Endothelial cell of umbilical vein (primary cell): ENCODE measurements around the gene HS3ST3A1. TPM values are rescaled to one million over a fixed set of nuclear protein-coding genes. Genes with fewer than 3 reads are reported as not detected.

ENCODE experiments used
- BruUV-seq: library from RNA; stranded (reverse); fragments of 400-500 nt; replicated peaks from 2 replicates; lab custom pipeline; 2021; lab: Mats Ljungman, UMichigan
- CTCF ChIA-PET: fragments of 300-600, 350-600 bp; sonication (Branson Sonifier 250); formaldehyde crosslinking; loops from one replicate; lab custom pipeline; 2021; ENCODE audit warnings: antibody characterized with exemption, inconsistent platforms; lab: Charles Lee
- POLR2A ChIA-PET: fragments of 300-600, 350-600 bp; sonication (Branson Sonifier 250); formaldehyde crosslinking; loops from one replicate; lab custom pipeline; 2021; ENCODE audit warnings: antibody characterized with exemption, inconsistent platforms; lab: Charles Lee
- DNase-seq: peaks from one replicate; pipeline ENCODE4 v3.0.0-alpha.2; 2011; ENCODE audit warnings: low read depth, low spot score
- FAIRE-seq: peaks from 2 replicates; lab custom pipeline; 2011; peaks lifted over from hg19 to GRCh38; lab: Jason Lieb, UNC
- H2AFZ ChIP-seq: 2 replicates; pipeline ENCODE4 v1.6.0; 2012; ENCODE audit warnings: low read depth, low read length, control low read depth, inconsistent platforms
- H3K27ac ChIP-seq: 2 replicates; pipeline ENCODE4 v1.5.1; 2011; ENCODE audit warnings: low read depth, mild to moderate bottlenecking, control low read depth, low read length, moderate library complexity; ENCODE audit not compliant: insufficient read depth
- H3K27me3 ChIP-seq, 2 experiments: 2 replicates each; pipeline versions ENCODE4 v1.6.0 to v1.6.1; 2011; ENCODE audit warnings: low read length in 2 of 2, mixed read lengths in 1 of 2; ENCODE audit not compliant: control insufficient read depth in 2 of 2, insufficient read depth in 2 of 2
- H3K36me3 ChIP-seq, 2 experiments: 2 replicates in 1 of 2; 3 replicates in 1 of 2; pipeline ENCODE4 v1.5.1; 2011; ENCODE audit warnings: low read length in 2 of 2, mild to moderate bottlenecking in 1 of 2, moderate library complexity in 1 of 2; ENCODE audit not compliant: control insufficient read depth in 2 of 2, insufficient read depth in 2 of 2; ENCODE audit errors: extremely low read depth in 1 of 2
- H3K4me1 ChIP-seq: 3 replicates; pipeline ENCODE4 v1.5.1; 2011; ENCODE audit warnings: mild to moderate bottlenecking, low read length; ENCODE audit not compliant: control insufficient read depth, insufficient read depth; ENCODE audit errors: extremely low read depth
- H3K4me2 ChIP-seq: 2 replicates; pipeline ENCODE4 v1.6.1; 2011; ENCODE audit warnings: low read length, control low read depth, mixed read lengths; ENCODE audit not compliant: insufficient read depth
- H3K4me3 ChIP-seq, 3 experiments: fragments of 200-600 bp in 1 of 3; sonication (generic), shearing (Covaris generic) in 1 of 3; replicated peaks in 1 of 3; 2 replicates each; pipeline ENCODE4 v1.5.1; 2011 to 2016; ENCODE audit warnings: control low read depth in 3 of 3, low read length in 3 of 3, mild to moderate bottlenecking in 2 of 3, inconsistent platforms in 1 of 3, low read depth in 1 of 3, moderate library complexity in 1 of 3; ENCODE audit not compliant: insufficient read depth in 1 of 3
- H3K79me2 ChIP-seq: 2 replicates; pipeline ENCODE4 v1.6.0; 2012; ENCODE audit warnings: low read length, inconsistent platforms; ENCODE audit not compliant: control insufficient read depth, insufficient read depth
- H3K9ac ChIP-seq: replicated peaks from 2 replicates; pipeline ENCODE3; 2011; ENCODE audit warnings: low read length, control low read depth; ENCODE audit not compliant: insufficient read depth; ENCODE audit errors: extremely low read depth
- H3K9me1 ChIP-seq: replicated peaks from 3 replicates; pipeline ENCODE4 v1.6.0; 2011; ENCODE audit warnings: mild to moderate bottlenecking, low read length; ENCODE audit not compliant: control insufficient read depth, insufficient read depth; ENCODE audit errors: extremely low read depth
- H3K9me3 ChIP-seq: replicated peaks from 2 replicates; pipeline ENCODE4 v1.5.1; 2012; ENCODE audit warnings: low read length, inconsistent platforms; ENCODE audit not compliant: control insufficient read depth, insufficient read depth
- H4K20me1 ChIP-seq: replicated peaks from 2 replicates; pipeline ENCODE3; 2011; ENCODE audit warnings: mild to moderate bottlenecking, low read length; ENCODE audit not compliant: control insufficient read depth, insufficient read depth; ENCODE audit errors: extremely low read depth
- EZH2 ChIP-seq: IDR thresholded peaks from 2 replicates; pipeline ENCODE4 v1.6.1; 2012; ENCODE audit warnings: borderline replicate concordance, low read depth, mild to moderate bottlenecking, moderate library complexity, low read length, inconsistent platforms; ENCODE audit not compliant: severe bottlenecking
- FOS ChIP-seq: IDR thresholded peaks from 2 replicates; pipeline ENCODE4 v1.6.1; 2011; ENCODE audit warnings: mild to moderate bottlenecking, low read length, moderate library complexity, borderline replicate concordance; ENCODE audit not compliant: insufficient read depth
- GATA2 ChIP-seq: IDR thresholded peaks from 2 replicates; pipeline ENCODE4 v1.7.0; 2011; ENCODE audit warnings: low read depth, mild to moderate bottlenecking, moderate library complexity, mixed read lengths, low read length; ENCODE audit not compliant: insufficient read length, insufficient read depth
- JUN ChIP-seq: IDR thresholded peaks from 2 replicates; pipeline ENCODE4 v1.6.1; 2011; ENCODE audit warnings: borderline replicate concordance, low read depth; ENCODE audit not compliant: insufficient read length, insufficient read depth
- MYC ChIP-seq: IDR thresholded peaks from one replicate; pipeline ENCODE4 v1.6.1; 2011; ENCODE audit warnings: mild to moderate bottlenecking, low read depth, low read length
- POLR2A ChIP-seq: IDR thresholded peaks from 2 replicates; pipeline ENCODE4 v1.6.1; 2012; ENCODE audit warnings: low read depth, mild to moderate bottlenecking, control low read depth, low read length
- POLR2AphosphoS5 ChIP-seq: IDR thresholded peaks from 2 replicates; pipeline ENCODE4 v1.6.1; 2012; ENCODE audit warnings: low read depth, mild to moderate bottlenecking, control low read depth, low read length, moderate library complexity; ENCODE audit not compliant: insufficient read depth
- dilution Hi-C: fragments of 300-500 bp; cut with MboI; formaldehyde crosslinking; loops from one replicate; pipeline ENCODE4 v1.15.0; 2019; ENCODE audit warnings: low sequenced_read_pairs; ENCODE audit not compliant: extremely low pct_ligation_motif_present
- intact Hi-C: fragments of 100-400 bp; cut with micrococcal nuclease; formaldehyde crosslinking; loops from one replicate; pipeline ENCODE4 v1.10.0; 2022
- polyA plus RNA-seq, 4 experiments: library from polyadenylated mRNA; depleted of rRNA in 3 of 4; stranded (reverse) in 3 of 4; unstranded in 1 of 4; fragments of >200 nt; gene quantifications; 2 replicates each; pipeline versions ENCODE4 v1.2.1 to v1.2.3, GENCODE V29; 2011 to 2012; ENCODE audit warnings: missing spikeins in 1 of 4
- total RNA-seq: library from RNA; stranded (reverse); gene quantifications from 2 replicates; pipeline ENCODE4 v1.2.3, GENCODE V29; 2021
- TF ChIP-seq, protein P1 (sequence below): IDR thresholded peaks from 2 replicates; pipeline ENCODE4 v1.6.1; 2011; ENCODE audit not compliant: insufficient read depth, insufficient read length
- TF ChIP-seq, protein P2 (sequence below), 2 donors: IDR thresholded peaks; 1 replicate in 1 of 2; 2 replicates in 1 of 2; pipeline ENCODE4 v1.5.1; 2011; ENCODE audit warnings: low read length in 2 of 2, mild to moderate bottlenecking in 2 of 2, moderate library complexity in 2 of 2, control low read depth in 1 of 2, inconsistent platforms in 1 of 2, low read depth in 1 of 2; ENCODE audit not compliant: insufficient read depth in 1 of 2; ENCODE audit errors: extremely low read depth in 1 of 2

HS3ST3A1 gene
- total and polyA plus RNA-seq, 2 donors (not counting 3 experiments of a cell fraction or from before 2014, with no cell fraction given): not detected

DNA sequence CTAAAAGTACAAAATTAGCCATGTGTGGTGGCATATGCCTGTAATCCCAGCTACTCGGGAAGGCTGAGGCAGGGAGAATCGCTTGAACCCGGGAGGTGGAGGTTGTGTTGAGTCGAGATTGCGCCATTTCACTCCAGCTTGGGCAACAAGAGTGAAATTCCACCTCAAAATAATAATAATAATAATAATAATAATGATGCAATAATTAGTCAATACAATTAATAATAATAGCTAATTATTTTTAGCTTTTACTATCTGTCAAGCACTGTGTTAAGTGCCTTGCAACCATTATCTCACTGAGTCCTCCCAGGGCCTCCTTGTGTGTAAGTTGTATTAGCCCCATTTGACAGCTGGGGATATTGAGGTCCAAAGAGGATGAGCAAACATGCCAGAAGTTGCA is 14.3 kb upstream of the HS3ST3A1 start:
- Histone ChIP-seq H3K4me3 (no peak overlapping the region), H3K4me2 (no peak overlapping the region), H3K27ac (no peak overlapping the region), H2AFZ (no peak overlapping the region), H3K79me2 (no peaks in the 10 kb centered on the region), H3K27me3 (no peaks in the 10 kb centered on the region), H4K20me1 (no peaks in the 10 kb centered on the region), H3K4me1 (no peaks in the 10 kb centered on the region), H3K9me3 (no peaks in the 10 kb centered on the region), H3K9ac (no peak overlapping the region), H3K9me1 (no peaks in the 10 kb centered on the region), H3K36me3 (no peaks in the 10 kb centered on the region)
- intact Hi-C loops (no loop called here), dilution Hi-C loops (no loop called here)
- TF ChIP-seq POLR2AphosphoS5 (no peak), POLR2A (no peak)
- DNase-seq: no peak
- no peak for FAIRE-seq
- no TSS peak for BruUV-seq
- CTCF ChIA-PET: no interaction called here
- POLR2A ChIA-PET: no interaction called here

DNA sequence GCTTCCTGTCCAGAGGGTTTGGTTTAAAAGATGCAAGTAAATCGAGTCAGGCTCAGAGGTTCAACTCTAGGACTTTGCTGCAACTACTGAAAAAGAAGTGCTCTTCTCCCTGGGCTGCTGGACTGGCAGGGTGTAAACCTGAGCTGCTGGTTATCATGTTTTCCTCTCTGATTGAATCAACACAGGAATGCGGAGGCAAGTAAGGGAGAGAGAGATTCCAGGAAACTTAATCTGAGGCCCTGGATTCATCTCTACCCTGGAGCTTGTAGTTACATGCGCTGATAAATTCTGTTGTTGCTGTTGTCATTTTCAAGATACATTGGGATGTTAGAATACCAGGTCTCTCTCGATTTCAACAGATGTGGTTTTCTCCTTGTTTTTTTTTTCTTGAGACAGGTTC is 8.2 kb upstream of the HS3ST3A1 start:
- H2AFZ ChIP-seq: no peak overlapping the region
- ChIA-PET CTCF (no interaction called here), POLR2A (no interaction called here)
- H3K4me3 ChIP-seq: no peak overlapping the region
- H3K9ac ChIP-seq: no peak overlapping the region
- H3K4me2 ChIP-seq: no peak overlapping the region
- no peaks in the 10 kb centered on the region for H3K9me1 ChIP-seq
- H3K4me1 ChIP-seq: no peaks in the 10 kb centered on the region
- no peak for DNase-seq
- intact Hi-C loops: no loop called here
- no TSS peak for BruUV-seq
- FAIRE-seq: no peak
- no peaks in the 10 kb centered on the region for H3K9me3 ChIP-seq
- H3K79me2 ChIP-seq: no peaks in the 10 kb centered on the region
- no peaks in the 10 kb centered on the region for H4K20me1 ChIP-seq
- dilution Hi-C loops: no loop called here
- no peaks in the 10 kb centered on the region for H3K36me3 ChIP-seq
- TF ChIP-seq GATA2 (no peak), FOS (no peak), EZH2 (no peak), JUN (no peak), MYC (no peak), POLR2A (no peak)
- TF ChIP-seq, protein P1, sequence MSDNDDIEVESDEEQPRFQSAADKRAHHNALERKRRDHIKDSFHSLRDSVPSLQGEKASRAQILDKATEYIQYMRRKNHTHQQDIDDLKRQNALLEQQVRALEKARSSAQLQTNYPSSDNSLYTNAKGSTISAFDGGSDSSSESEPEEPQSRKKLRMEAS: no peak
- TF ChIP-seq, protein P2, sequence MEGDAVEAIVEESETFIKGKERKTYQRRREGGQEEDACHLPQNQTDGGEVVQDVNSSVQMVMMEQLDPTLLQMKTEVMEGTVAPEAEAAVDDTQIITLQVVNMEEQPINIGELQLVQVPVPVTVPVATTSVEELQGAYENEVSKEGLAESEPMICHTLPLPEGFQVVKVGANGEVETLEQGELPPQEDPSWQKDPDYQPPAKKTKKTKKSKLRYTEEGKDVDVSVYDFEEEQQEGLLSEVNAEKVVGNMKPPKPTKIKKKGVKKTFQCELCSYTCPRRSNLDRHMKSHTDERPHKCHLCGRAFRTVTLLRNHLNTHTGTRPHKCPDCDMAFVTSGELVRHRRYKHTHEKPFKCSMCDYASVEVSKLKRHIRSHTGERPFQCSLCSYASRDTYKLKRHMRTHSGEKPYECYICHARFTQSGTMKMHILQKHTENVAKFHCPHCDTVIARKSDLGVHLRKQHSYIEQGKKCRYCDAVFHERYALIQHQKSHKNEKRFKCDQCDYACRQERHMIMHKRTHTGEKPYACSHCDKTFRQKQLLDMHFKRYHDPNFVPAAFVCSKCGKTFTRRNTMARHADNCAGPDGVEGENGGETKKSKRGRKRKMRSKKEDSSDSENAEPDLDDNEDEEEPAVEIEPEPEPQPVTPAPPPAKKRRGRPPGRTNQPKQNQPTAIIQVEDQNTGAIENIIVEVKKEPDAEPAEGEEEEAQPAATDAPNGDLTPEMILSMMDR (IDR thresholded peaks at IDR 0.05; ENCODE audit: extremely low read depth in 1 of 2, insufficient read depth in 1 of 2, low read depth in 1 of 2, low read length in 2 of 2): no peak
- no peak overlapping the region for H3K27ac ChIP-seq
- H3K27me3 ChIP-seq: no peaks in the 10 kb centered on the region
